T-helper 2 cell (primary cell): ENCODE measurements around the gene BMP7.
"Not testable (repeated sequence)": the region's sequence is repeated elsewhere in the genome, so short reads cannot be mapped to it uniquely, and the experiment has no call there.

Source experiments
- DNase-seq, 5 experiments: peaks; one replicate each; pipeline versions ENCODE4 v3.0.0 to v3.0.0-alpha.2; 2012 to 2022

BMP7 gene

DNA sequence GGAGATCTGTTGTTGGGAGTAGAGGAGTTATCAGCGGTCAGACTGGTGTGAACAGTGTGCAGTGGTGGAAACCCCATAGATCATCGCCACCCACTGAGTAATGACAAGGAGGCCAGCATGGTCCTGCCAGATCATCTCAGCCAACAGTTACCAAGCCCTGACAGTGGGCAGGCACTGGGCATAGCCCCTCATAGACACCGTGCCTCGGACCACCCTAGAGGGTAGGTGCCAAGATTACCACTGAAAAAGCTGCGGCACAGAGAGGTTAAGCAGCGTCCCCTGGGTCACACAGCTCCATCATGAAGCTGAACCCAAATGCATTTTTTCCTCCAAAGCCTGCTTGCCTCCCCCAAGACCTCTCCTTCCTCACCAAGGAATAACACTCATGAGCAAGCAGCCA, 21.5 kb upstream of the BMP7 start:
- no peak for DNase-seq

DNA sequence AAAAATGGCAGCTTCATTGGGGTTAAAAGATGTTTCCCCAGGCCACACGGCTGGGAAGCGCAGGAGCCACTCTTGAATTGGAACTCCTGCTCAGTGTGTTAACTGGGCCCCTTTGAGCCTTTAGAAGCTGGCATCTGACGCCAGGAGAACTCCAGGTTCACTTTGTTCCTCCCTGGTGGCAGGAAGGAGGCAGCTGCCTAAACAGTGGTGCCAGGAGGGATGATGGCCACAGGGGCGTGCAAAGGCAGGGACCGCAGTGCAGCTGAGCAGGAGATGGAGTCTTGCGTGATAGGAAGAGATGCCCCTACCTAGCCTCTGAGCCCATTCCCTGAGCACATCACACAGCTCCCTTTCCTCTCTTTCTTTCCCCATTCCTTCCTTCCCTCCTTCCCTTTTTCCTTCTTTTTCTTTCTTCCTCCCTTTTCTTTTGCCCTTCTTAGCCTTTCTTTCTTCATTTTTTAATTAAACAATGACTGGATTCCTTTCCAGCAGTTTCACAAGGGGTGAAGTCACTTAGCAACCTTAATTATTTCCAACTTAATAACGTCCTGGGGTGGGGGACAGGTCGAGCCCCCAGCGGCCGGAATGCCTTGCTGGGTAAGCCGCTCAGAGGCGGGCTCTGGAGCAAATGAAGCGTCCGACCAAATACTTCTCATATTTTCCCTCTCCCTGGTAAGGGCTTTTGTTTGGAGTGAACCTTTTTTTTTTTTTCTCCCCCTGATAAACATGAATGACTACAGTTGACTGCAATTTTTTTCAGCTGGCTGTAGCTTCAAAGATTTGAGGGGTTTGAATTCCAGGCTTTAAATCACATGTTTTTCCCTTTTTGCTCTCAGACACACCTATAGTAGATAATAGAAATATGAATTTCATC, 20.8 kb upstream of the BMP7 start:
- DNase-seq = no peak

DNA sequence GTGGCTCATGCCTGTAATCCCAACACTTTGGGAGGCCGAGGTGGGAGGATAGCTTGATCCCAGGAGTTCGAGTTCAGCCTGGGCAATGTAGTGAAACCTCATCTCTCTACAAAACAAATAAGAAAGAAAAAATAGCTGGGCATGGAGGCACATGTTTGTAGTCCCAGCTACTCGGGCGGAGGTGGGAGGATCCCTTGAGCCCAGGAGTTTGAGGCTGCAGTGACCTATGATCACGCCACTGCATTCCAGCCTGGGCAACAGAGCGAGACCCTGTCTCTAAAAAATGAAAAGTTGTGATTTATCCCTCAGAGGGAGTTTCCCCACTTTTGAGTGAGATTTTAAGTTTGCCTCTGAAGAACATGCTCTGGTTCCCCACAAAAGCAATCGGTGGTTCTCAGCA, 17.4 kb upstream of the BMP7 start:
- no peak for DNase-seq

DNA sequence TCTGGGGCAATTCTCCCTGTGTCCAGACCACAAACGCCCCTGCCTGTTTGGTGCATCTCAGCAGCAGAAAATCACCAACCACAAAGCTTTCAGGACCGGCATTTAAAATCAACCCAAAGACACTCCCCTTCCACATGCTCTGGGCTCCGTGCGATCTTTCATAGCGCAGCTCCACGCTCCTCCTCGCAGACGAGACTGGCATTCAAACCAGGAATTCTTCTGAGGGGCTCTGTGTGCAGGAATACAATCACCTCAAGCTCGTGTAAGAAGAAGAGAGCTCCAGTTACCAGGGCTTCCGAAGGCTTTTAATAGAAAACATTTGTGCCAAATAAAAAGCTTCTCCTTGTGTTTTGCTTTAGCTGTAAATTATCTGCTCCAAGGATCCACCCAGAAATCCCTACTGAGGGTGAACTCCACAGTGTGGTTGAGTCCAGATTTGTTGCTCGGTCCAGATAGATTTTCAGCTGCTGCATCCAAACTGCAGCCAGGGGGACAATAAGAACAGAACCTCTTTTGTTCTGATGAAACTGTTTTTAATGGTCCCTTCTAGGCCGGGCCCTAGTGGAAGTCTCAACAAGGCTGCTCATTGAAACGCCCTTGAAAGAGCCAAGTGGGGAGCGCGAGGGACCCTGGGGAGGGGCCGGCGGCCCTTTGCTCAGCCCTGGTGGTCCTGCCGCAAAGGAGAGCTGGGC, 16.4 kb upstream of the BMP7 start:
- DNase-seq = no peak

DNA sequence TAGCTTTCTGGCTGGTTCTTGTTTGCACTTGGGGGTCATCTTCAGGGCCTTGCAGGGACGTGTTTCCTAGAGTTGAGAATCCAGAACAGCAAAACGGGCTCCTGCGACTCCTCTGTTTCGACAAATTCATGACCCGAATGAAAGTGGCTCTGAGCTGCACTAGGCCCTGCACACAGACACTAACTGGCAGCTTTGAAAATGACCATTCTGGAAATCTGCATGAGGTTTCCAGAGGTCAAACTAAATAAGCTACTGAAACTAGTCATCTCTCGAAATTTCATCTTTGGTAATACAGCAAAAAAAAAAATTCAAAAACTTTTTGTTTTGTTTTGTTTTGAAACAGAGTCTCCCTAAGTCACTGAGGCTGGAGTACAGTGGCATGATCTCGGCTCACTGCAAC, 15.5 kb upstream of the BMP7 start:
- no peak for DNase-seq

DNA sequence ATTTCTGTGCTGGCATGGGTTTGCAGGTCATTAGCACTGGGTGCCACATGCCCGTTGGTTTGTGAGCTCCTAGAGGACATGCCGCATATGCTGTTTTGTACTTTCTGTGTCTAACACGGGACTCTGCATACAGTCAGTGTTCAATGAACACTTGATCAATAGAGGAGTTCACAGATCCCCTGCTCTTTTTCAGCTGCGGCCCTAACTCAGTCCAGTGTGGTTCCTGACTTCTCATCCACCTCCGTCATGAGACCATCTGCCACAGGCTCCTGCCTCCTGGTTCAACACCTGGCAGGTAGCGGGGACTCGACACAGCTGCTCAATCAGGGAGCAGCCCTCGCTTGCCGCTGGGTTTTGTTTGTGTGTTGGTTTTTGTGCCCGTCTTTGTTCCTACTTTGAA, 13.8 kb upstream of the BMP7 start:
- DNase-seq = no peak

DNA sequence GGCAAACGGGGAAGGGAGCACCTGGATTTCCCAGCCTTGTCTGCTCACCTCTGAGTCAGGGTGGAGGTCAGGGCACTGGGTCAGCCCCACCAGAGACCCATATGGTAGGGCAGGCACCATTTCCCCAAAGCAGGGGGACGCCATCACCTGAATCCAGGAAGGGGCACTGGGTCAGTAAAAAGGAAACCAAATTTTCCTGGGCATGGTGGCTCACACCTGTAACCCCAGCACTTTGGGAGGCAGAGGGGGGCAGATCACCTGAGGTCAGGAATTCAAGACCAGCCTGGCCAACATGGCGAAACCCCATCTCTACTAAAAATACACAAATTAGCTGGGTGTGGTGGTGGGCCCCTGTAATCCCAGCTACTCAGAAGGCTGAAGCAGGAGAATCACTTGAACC, 13.1 kb upstream of the BMP7 start:
- not testable (repeated sequence) for DNase-seq

DNA sequence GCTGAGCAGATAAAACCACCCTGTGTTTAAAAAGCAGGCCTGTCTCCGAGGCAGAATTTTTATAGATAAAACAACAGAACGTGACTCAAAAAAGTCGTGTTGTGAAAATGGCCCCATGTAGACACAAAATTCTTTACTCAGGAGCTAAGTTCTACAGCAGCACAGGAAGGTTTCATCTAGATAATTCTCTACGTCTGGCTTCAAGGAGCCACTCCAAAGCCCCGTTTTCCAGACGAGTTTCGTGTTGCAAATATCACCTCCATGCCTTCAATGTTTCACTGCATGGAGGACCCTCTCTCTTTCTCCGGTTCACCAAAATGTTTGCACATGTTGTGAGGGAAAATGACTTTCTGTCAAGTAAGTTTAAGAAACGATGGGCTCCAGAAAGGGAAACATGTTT, 12.0 kb upstream of the BMP7 start:
- DNase-seq = no peak

DNA sequence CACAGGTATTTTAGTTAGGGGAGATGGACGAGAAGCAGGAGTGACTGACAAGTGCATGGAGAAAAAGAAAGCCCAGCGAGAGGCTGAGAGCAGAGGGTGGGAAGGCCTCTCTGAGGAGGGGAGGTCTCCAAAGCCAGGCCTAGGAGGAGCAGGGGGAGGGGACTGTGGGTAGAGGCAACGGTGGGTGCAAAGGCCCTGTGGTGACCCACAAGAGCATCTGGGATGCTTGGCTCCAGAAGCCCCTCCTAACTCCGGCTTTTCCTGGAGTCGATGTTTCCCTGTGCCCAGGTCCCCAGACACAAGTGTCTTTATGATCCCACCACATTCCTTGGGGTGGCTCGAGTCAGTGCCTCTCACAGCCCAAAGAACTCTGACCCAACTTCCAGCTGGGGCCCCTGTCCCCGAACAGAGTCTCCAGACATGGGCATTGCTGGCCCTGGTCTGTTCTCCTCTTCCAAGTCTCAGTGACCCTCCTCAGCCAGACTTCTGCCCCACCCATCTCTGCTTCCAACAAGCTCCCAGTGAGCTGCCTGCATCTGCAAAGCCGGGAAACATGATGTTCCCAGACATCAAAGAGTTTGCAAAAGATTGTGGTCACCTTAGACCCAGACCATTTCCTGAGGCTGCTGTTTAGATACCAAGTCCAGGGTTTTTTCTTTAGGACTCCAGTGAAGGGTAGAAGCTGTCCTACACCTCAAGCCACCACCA, 11.1 kb upstream of the BMP7 start:
- no peak for DNase-seq

DNA sequence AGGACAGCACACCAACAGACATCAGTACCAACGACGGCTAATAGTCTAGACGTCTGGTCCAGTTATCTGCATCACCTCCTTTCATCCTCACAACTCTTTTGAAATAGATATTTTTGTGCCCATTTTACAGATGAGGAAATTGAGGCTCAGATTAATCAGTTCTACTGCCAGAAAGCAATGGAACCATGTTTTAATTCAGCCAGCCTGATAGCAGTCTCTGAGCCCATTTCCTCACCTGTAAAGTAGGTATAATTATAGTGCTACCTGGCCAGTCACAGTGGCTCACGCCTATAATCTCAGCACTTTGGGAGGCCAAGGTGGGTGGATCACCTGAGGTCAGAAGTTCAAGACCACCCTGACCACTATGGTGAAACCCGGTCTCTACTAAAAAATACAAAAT, 9.8 kb upstream of the BMP7 start:
- DNase-seq = no peak

DNA sequence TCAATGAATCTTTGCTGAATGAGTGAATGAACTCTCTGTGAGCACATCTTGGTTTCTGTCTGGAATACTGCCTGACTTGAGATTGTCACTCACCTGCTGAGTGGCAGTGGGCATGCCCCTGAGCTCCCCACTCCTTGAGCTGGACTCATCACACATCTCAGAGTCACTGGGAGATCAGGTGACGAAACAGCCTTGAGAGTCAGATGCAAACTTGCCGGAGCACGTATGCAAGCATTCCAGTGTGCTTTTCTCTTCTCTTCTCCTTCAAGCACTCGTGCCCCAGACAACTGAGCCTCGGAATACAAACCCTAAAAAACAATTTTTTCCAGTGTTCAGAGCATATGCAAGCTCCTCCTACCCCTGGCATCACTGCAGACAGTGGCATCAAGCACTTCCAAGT, 9.4 kb upstream of the BMP7 start:
- DNase-seq = no peak

DNA sequence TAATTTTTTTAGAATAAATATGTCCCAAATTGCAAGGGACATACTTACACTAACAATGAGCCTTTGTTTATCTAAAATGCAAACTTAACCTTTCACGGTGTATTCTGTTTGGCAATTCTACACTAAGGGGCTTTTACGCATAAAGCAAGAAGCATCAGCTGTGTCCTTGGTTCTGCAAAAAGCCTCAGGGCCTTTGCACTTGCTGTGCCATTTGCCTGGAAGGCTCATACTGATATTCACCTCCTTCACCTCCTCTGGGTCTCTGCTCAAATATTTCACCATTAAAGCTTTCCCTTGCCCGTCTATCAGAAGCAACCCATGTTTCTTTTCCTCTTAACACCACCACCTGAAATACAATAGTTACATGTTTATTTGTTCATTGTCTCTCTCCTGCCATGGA, 8.9 kb upstream of the BMP7 start:
- no peak for DNase-seq

DNA sequence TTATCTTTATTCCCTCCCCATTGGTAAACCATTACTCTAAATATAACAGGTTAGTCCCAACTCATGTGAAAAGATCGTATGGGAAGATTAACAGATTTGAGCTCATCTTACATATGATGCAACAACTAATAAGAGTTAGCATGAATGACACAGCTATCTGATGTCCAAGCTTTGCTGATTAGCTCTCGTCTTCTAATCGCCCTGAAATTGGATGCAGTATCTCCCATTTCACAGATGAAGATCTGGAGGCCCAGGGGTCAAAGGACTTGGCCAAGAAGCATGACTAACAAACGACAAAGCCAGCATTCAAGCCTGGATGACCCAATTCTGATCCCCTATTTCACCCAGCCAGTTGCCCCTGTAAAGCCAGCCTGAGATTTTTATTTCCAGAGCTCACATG, 8.4 kb upstream of the BMP7 start:
- DNase-seq = no peak

DNA sequence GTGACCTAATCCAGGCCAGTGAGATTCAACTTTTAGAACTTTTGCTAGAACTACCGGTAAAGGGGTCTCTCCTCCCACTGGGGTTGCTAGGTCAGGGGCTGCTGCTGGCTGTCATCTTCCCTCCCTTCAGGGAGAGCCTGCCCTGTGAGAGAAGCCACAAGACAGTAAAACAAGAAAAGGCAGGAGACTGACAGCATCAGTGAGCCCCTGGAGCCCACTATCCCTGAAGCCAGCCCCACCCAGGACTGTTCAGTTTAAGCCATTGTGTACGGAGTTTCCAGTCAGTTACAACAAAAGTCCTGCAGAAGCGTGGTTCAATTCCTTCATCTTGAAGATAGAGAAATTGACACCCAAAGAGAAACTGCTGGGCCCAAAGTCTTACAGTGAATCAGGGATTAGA, 7.9 kb upstream of the BMP7 start:
- DNase-seq = no peak

DNA sequence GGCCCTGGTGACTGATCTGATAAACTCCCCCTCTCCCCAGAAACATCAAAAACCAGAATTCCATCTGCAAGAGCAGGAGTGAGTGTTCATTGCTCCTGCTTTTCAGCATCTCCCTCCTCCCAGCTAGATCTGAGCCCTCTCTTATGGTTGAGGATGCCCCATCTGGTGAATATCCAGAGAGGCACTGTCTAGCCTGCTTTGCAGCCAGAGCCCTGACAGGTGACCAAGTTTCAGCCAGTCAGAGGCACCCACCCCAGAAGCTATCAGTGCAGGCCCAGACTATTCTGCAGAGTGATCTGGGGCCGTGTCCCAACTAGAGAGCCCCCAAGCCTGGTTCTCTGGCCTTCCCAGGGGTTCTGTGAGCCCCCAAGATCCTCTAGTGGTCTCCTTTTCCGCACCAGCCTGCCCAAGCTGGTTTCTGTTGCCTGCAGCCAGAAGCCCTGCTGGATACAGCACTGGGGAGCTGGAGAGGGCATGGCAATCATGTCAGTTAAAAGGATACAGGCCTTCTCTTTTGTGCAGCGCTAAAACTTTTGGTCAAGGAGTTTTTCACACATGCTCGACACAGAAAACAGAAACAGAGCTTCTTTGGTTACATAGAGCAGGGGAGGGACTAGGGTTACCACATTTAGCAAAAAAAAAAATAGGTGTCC, 6.6 kb upstream of the BMP7 start:
- DNase-seq = no peak

DNA sequence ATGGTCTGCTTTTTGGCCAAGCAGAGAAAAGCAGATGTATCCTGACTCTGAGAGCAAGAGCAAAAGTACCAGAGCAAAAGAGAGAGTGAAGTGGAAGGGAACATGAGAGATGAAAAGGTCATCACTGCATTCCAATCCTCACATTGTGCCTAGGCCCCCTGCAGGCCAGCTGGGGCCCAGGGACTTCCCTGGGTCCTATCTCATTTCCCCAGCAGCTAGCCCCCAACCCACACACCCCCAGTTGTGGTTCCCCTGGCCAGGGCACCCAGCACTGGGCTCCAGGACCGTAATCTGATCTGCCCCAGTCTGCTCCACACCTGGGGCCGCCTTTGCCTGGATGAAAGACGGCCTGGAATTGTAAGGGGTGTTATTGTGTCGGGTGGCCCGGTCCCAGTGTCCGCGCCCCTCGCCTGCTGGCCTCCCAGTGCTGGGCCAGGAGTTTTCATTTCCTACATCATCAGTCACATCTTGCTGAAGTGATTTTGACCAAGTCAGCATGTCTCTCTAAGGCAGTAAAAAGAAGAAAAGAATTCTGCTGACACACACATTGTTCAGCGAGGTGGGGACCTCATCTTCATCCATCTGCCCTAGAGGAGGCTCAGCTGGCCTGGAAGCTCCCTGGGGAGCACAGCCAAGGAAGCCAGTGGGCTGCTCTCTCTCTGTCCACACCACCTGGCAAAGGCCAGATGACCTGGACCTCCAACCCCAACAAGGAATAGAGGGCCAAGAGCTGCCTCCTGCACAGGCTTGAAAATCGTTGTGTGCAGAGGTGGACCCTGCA, 4.0 kb upstream of the BMP7 start:
- DNase-seq = no peak

DNA sequence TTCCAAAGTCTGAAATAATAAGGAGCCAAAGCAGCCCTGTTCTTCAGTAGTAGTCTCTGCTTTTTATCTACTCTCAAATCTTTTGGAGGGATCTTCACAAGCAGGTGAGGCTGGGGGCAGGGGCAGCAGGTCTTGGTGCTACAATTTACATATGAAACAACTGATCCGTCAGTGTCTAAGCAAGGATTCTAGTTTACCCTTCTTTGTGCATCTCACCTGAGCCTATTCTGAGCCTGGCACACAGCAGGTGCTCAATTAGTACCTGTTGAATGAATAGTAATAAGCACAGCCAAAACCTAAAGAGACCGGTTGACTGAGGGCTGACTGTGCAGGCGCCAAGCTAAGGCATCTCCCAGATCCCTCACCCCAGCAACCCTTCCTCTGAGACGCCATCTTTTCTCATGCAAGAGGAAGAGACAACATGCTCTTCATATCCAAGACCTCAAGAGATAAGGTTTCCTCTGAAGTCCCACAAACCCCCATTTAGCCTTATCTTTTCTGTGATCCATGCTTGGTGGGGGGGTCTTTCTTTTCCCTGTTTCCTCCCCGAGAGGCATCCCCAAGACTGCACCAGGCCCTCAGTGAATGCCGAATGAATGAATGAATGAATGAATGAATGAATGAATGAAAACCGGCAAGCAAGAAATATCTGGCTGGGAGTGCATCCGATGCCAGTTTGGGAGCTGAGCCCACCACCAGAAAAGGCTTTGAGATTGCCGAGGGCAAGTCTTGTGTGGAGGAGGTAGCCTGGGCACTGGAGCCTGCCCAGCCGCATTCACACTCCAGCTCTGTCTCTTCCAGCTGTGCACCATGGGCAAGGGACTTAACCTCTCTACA, 2.9 kb upstream of the BMP7 start:
- DNase-seq = no peak

DNA sequence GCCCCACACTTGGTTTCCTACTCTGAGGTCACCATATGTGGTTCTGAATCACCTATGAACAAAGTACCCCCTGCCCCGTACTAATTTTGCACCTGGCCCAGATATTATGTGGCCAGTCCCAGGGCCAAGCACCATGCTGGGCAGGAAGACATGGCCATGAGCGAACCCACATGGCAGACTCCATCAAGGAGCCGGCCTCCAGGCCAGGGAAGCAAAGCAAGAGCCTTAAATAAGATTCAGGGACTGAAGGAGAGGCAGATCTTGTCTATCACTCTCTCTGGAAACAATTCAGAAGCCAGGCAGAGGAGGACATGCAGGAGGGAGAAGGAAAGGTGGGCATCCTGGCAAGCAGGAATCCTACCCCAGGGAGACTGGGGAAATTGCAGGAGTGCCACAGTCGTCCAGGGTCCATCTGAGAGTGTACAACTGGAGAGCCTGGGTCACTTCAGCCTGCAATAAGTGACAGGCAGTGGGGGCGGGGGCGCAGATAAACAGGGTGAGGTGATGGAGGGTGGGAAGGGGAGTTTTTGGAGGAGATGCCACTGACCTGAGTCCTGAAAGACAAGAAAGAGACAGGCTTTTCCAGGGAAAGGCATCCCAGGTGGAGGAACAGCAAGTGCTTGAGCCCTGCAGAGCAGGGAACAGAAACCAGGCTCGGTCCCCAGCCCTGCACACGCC, 2.1 kb upstream of the BMP7 start:
- DNase-seq = no peak

DNA sequence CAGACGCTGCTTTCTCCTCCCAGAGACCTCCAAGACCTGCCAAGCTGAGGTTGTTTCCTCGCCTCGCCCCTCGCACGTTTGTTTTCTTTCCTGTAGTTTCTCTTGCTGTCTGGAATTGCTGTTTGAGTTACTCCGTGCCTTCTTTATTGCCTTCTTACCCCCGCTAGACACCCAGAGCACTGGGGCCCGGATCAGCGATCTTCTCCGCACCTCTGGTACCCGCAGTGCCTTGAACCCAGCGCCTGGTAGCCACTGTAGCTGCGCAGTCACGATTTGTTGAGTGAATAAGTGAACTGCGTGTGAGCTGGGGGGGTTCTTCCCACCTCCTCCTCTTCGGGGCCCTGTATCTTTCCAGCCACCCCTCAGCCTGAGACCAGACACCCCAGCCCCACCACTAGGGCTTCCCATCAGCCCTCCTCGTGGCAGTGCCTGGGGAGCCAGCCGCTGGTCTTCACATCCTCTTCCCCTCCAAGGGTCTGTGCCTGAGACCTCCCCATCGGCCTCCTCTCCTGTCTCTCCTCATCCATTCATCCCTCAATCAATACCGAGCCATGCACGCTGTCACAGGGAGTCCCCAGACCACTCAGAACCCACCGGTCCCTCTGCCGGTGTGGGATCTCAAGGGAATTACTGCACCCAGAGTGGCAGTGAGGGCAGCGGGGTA, 849 bp upstream of the BMP7 start:
- no peak for DNase-seq

DNA sequence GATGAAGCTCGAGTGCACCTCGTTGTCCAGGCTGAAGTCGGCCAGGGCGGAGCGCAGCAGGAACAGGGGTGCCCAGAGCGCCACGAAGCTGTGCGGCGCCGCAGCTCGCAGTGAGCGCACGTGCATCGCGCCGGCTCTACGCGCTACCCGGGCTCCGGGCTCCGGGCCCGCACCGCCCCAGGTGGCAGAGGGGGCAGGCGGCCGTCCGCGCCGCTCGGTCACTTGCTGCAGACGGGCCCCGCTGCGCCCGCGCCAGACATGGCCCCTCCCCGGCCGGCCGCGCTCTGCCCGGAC, 497 bp downstream of the BMP7 start:
- no peak for DNase-seq
